ENCODE data around the gene AKAP8L. TPM values are rescaled to one million over a fixed set of nuclear protein-coding genes. Genes with fewer than 3 reads are reported as not detected.
A peak's percentile ranks its signal among the peaks of the same experiment; 100 is the strongest.

The AKAP8L gene
- total RNA-seq, 1 experiment from 2014 or later = 231 TPM

- peak; percentile 67 for TF ChIP-seq ARID4B (CRISPR knock-in tag; IDR thresholded peaks at IDR 0.05; ENCODE audit: borderline replicate concordance)
- peak; percentile 21; the same call in 1 of the 2 replicates for TF ChIP-seq E2F4 (CRISPR knock-in tag; IDR thresholded peaks at IDR 0.05; ENCODE audit: borderline replicate concordance, low read depth)
- TF ChIP-seq NFYB (CRISPR knock-in tag; conservative IDR thresholded peaks at IDR 0.05; ENCODE audit: low read depth) = peak; percentile 95
- TF ChIP-seq EMX1 (CRISPR knock-in tag; IDR thresholded peaks at IDR 0.05) = peak; percentile 92
- peak; percentile 81 for TF ChIP-seq SP1 (CRISPR knock-in tag; conservative IDR thresholded peaks at IDR 0.05)
- TF ChIP-seq ZNF396 (CRISPR knock-in tag; IDR thresholded peaks at IDR 0.05; ENCODE audit: borderline replicate concordance) = no peak
- TF ChIP-seq ZSCAN18 (CRISPR knock-in tag; IDR thresholded peaks at IDR 0.05) = no peak
- no peak for TF ChIP-seq ZNF219 (CRISPR knock-in tag; IDR thresholded peaks at IDR 0.05; ENCODE audit: borderline replicate concordance)
- no peak; the same call in 1 of the 2 replicates for TF ChIP-seq USF2 (CRISPR knock-in tag; IDR thresholded peaks at IDR 0.05)
- no peak for TF ChIP-seq ATF6 (CRISPR knock-in tag; IDR thresholded peaks at IDR 0.05)
- no peak for TF ChIP-seq NFE2L1 (CRISPR knock-in tag; IDR thresholded peaks at IDR 0.05)
- TF ChIP-seq ERG (CRISPR knock-in tag; IDR thresholded peaks at IDR 0.05) = peak; percentile 87
- TF ChIP-seq KAT7 (CRISPR knock-in tag; IDR thresholded peaks at IDR 0.05; ENCODE audit: borderline replicate concordance) = 0 out of 2 replicates have a peak, but pooled peaks have one; percentile 12
- TF ChIP-seq ZNF532 (CRISPR knock-in tag; IDR thresholded peaks at IDR 0.05; ENCODE audit: borderline replicate concordance) = peak; percentile 96; the same call in 1 of the 2 replicates
- TF ChIP-seq NR2C2 (CRISPR knock-in tag; IDR thresholded peaks at IDR 0.05) = no peak
- TF ChIP-seq ZNF121 (CRISPR knock-in tag; IDR thresholded peaks at IDR 0.05) = 0 out of 2 replicates have a peak, but pooled peaks have one; percentile 13
- TF ChIP-seq JAZF1 (CRISPR knock-in tag; IDR thresholded peaks at IDR 0.05) = no peak
- TF ChIP-seq MYBL2 (CRISPR knock-in tag; IDR thresholded peaks at IDR 0.05) = no peak
- TF ChIP-seq TCF7 (CRISPR knock-in tag; IDR thresholded peaks at IDR 0.05; ENCODE audit: low read depth) = no peak
- TF ChIP-seq MAX (CRISPR knock-in tag; IDR thresholded peaks at IDR 0.05) = 0 out of 2 replicates have a peak, but pooled peaks have one; percentile 37
- peak; percentile 93 for TF ChIP-seq ZNF416 (CRISPR knock-in tag; IDR thresholded peaks at IDR 0.05)
- TF ChIP-seq FOXK1 (CRISPR knock-in tag; IDR thresholded peaks at IDR 0.05) = peak; percentile 77
Measured at GRCh38 chr19:15379083-15379998, 39.4 kb downstream of the AKAP8L start, which contains the start of gene AKAP8 (continued).
